H1 (cell line): ENCODE measurements around the gene SLN.

Source experiments
- EGR1 ChIP-seq: IDR thresholded peaks from 2 replicates; pipeline ENCODE4 v1.6.1; 2011; ENCODE audit warnings: low read depth, low read length, borderline replicate concordance
- GABPA ChIP-seq: IDR thresholded peaks from 2 replicates; pipeline ENCODE4 v1.6.1; 2011; ENCODE audit warnings: mild to moderate bottlenecking, low read length, moderate library complexity, borderline replicate concordance; ENCODE audit not compliant: insufficient read depth
- JUN ChIP-seq: IDR thresholded peaks from 2 replicates; pipeline ENCODE4 v1.6.1; 2011; ENCODE audit warnings: low read depth, mild to moderate bottlenecking, improper control_type of control experiment, low read length
- POLR2A ChIP-seq, 2 experiments: IDR thresholded peaks; 1 replicate in 1 of 2; 2 replicates in 1 of 2; pipeline ENCODE4 v1.6.1; 2011; ENCODE audit warnings: low read depth in 2 of 2, low read length in 2 of 2, mild to moderate bottlenecking in 2 of 2; ENCODE audit errors: control extremely low read depth in 1 of 2
- POLR2AphosphoS5 ChIP-seq: IDR thresholded peaks from 2 replicates; pipeline ENCODE4 v1.6.1; 2011; ENCODE audit warnings: low read depth, low read length
- TBP ChIP-seq: IDR thresholded peaks from 2 replicates; pipeline ENCODE4 v1.6.1; 2011; ENCODE audit warnings: low read depth, low read length, improper control_type of control experiment
- TF ChIP-seq, protein P1 (sequence below), 3 experiments: IDR thresholded peaks; 1 replicate in 2 of 3; 2 replicates in 1 of 3; pipeline versions ENCODE4 v1.5.1 to v1.6.1; 2011; ENCODE audit warnings: low read length in 3 of 3, mild to moderate bottlenecking in 3 of 3, inconsistent platforms in 2 of 3, low read depth in 1 of 3, moderate library complexity in 1 of 3; ENCODE audit not compliant: insufficient read depth in 1 of 3; ENCODE audit errors: control extremely low read depth in 1 of 3
- TF ChIP-seq, protein P2 (sequence below): IDR thresholded peaks from 2 replicates; pipeline ENCODE4 v1.6.1; 2012; ENCODE audit warnings: inconsistent platforms

DNA sequence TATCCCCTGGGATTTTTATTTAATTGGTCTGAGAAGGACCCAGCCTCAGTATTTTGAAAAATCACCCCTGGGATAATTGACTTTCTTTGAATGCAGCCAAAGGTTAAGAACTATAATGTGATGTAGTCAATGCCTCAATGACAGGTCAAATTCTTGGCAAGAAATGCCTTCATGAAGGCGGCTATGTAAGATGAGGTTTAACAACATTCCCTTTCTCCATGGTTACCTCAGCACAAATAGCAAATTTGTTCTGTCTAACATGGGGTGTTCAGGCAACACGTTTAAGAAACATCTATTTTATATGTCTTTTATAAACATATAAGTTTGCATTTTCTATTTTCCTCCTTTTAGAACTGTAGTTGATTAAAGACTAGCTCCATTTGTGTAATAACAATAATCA, 5.3 kb downstream of the SLN start:
- TF ChIP-seq TBP, result no peak
- no peak for TF ChIP-seq JUN
- TF ChIP-seq, protein P1, sequence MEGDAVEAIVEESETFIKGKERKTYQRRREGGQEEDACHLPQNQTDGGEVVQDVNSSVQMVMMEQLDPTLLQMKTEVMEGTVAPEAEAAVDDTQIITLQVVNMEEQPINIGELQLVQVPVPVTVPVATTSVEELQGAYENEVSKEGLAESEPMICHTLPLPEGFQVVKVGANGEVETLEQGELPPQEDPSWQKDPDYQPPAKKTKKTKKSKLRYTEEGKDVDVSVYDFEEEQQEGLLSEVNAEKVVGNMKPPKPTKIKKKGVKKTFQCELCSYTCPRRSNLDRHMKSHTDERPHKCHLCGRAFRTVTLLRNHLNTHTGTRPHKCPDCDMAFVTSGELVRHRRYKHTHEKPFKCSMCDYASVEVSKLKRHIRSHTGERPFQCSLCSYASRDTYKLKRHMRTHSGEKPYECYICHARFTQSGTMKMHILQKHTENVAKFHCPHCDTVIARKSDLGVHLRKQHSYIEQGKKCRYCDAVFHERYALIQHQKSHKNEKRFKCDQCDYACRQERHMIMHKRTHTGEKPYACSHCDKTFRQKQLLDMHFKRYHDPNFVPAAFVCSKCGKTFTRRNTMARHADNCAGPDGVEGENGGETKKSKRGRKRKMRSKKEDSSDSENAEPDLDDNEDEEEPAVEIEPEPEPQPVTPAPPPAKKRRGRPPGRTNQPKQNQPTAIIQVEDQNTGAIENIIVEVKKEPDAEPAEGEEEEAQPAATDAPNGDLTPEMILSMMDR (IDR thresholded peaks at IDR 0.05; ENCODE audit: control extremely low read depth in 1 of 3, insufficient read depth in 1 of 3, low read depth in 1 of 3, low read length in 3 of 3), result no peak
- TF ChIP-seq GABPA, result no peak
- TF ChIP-seq, protein P2, sequence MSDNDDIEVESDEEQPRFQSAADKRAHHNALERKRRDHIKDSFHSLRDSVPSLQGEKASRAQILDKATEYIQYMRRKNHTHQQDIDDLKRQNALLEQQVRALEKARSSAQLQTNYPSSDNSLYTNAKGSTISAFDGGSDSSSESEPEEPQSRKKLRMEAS, result no peak
- TF ChIP-seq POLR2AphosphoS5, result no peak
- TF ChIP-seq POLR2A (IDR thresholded peaks at IDR 0.05; ENCODE audit: control extremely low read depth in 1 of 2, low read depth in 2 of 2, low read length in 2 of 2), result no peak
- TF ChIP-seq EGR1, result no peak
